HCT116 (cell line): Measurements from ENCODE around the gene TNFAIP8L3. TPM values are rescaled to one million over a fixed set of nuclear protein-coding genes. Genes with fewer than 3 reads are reported as not detected.

ENCODE experiments used
- ATAC-seq: fragments of 200-7000 bp; cut with Tn5 transposase; 2 replicates; pipeline ENCODE4 v1.9.1; 2020; ENCODE audit warnings: mild to moderate bottlenecking, moderate library complexity
- BruUV-seq: library from RNA; stranded (reverse); fragments of 400-500 nt; replicated peaks from 2 replicates; lab custom pipeline; 2021; lab: Mats Ljungman, UMichigan
- CTCF ChIA-PET: fragments of 300-600 bp; sonication (Branson Sonifier 250); formaldehyde crosslinking; loops from one replicate; lab custom pipeline; 2021; ENCODE audit warnings: antibody characterized with exemption; lab: Charles Lee
- POLR2A ChIA-PET: fragments of 300-600, 350-600 bp; sonication (Branson Sonifier 250); formaldehyde crosslinking; loops from one replicate; lab custom pipeline; 2021; ENCODE audit warnings: antibody characterized with exemption; lab: Charles Lee
- RAD21 ChIA-PET, 2 experiments: fragments of 300-600 bp; sonication (Branson Sonifier 250); formaldehyde crosslinking; loops; one replicate each; lab custom pipeline; 2023; ENCODE audit warnings: low total read pairs in 2 of 2; ENCODE audit not compliant: uncharacterized antibody in 2 of 2, unreplicated experiment in 2 of 2, low non-redundant PET in 1 of 2; lab: Charles Lee
- DNase-seq: peaks from one replicate; pipeline ENCODE4 v3.0.0-alpha.2; 2010; ENCODE audit warnings: low read depth, low spot score
- H2AFZ ChIP-seq: fragments of 200-600 bp; shearing (Covaris generic), sonication (generic); 2 replicates; pipeline ENCODE4 v1.6.1; 2017; ENCODE audit warnings: low read depth, mixed run types, mixed read lengths, antibody characterized with exemption, low read length; ENCODE audit not compliant: poor library complexity, severe bottlenecking
- H3K27ac ChIP-seq: 2 replicates; pipeline ENCODE4 v1.5.1; 2012; ENCODE audit warnings: low read depth, low read length
- H3K27me3 ChIP-seq: fragments of 200-600 bp; sonication (generic); 2 replicates; pipeline ENCODE4 v1.6.1; 2016; ENCODE audit warnings: mixed run types, low read length, mixed read lengths; ENCODE audit not compliant: insufficient read depth
- H3K36me3 ChIP-seq, 2 experiments: fragments of 200-500 bp in 1 of 2; fragments of 200-600 bp in 1 of 2; sonication (Bioruptor generic) in 1 of 2; sonication (generic) in 1 of 2; 2 replicates each; pipeline versions ENCODE4 v1.5.1 to v1.6.1; 2014 to 2016; ENCODE audit warnings: low read length in 2 of 2, inconsistent platforms in 1 of 2, mixed read lengths in 1 of 2, mixed run types in 1 of 2; ENCODE audit not compliant: insufficient read depth in 2 of 2, control insufficient read depth in 1 of 2
- H3K4me1 ChIP-seq, 2 experiments: fragments of 200-600 bp in 1 of 2; sonication (generic) in 1 of 2; 2 replicates each; pipeline versions ENCODE4 v1.5.1 to v1.6.1; 2012 to 2017; ENCODE audit warnings: low read length in 2 of 2, inconsistent platforms in 1 of 2, mild to moderate bottlenecking in 1 of 2, mixed read lengths in 1 of 2, mixed run types in 1 of 2, moderate library complexity in 1 of 2; ENCODE audit not compliant: insufficient read depth in 2 of 2, control insufficient read depth in 1 of 2
- H3K4me2 ChIP-seq: fragments of 200-600 bp; sonication (generic); 2 replicates; pipeline ENCODE4 v1.6.1; 2017; ENCODE audit warnings: mixed run types, low read length, mixed read lengths
- H3K4me3 ChIP-seq, 2 experiments: fragments of 200-600 bp in 1 of 2; sonication (generic) in 1 of 2; replicated peaks in 1 of 2; 2 replicates each; pipeline ENCODE4 v1.5.1; 2011 to 2016; ENCODE audit warnings: low read length in 2 of 2, control low read depth in 1 of 2, low read depth in 1 of 2, mild to moderate bottlenecking in 1 of 2, mixed read lengths in 1 of 2, mixed run types in 1 of 2
- H3K79me2 ChIP-seq: fragments of 200-600 bp; sonication (generic); 2 replicates; pipeline ENCODE4 v1.6.1; 2017; ENCODE audit warnings: mild to moderate bottlenecking, mixed run types, low read length, moderate library complexity, mixed read lengths; ENCODE audit not compliant: insufficient read depth
- H3K9ac ChIP-seq: fragments of 200-600 bp; sonication (generic); 2 replicates; pipeline ENCODE4 v1.6.1; 2016; ENCODE audit warnings: low read length, mixed read lengths
- H3K9me2 ChIP-seq: fragments of 200-600 bp; sonication (generic), shearing (Covaris generic); 2 replicates; pipeline ENCODE4 v1.6.1; 2017; ENCODE audit warnings: mixed run types, mild to moderate bottlenecking, moderate library complexity; ENCODE audit not compliant: insufficient read depth
- H3K9me3 ChIP-seq, 2 experiments: fragments of 200-500 bp in 1 of 2; fragments of 200-600 bp in 1 of 2; sonication (Bioruptor generic) in 1 of 2; sonication (generic) in 1 of 2; 2 replicates each; pipeline ENCODE4 v1.6.1; 2014 to 2017; ENCODE audit warnings: low read length in 2 of 2, mixed read lengths in 2 of 2, inconsistent platforms in 1 of 2, low read depth in 1 of 2, mild to moderate bottlenecking in 1 of 2, mixed run types in 1 of 2, moderate library complexity in 1 of 2; ENCODE audit not compliant: control insufficient read depth in 1 of 2, insufficient read depth in 1 of 2
- H4K20me1 ChIP-seq: fragments of 200-600 bp; sonication (generic), shearing (Covaris generic); 2 replicates; pipeline ENCODE4 v1.6.1; 2017; ENCODE audit warnings: mixed run types, mild to moderate bottlenecking, moderate library complexity; ENCODE audit not compliant: insufficient read depth
- ELF1 ChIP-seq: IDR thresholded peaks from 2 replicates; pipeline ENCODE4 v1.6.1; 2012; ENCODE audit warnings: low read depth, borderline replicate concordance
- POLR2AphosphoS5 ChIP-seq: IDR thresholded peaks from 2 replicates; pipeline ENCODE4 v1.6.1; 2011; ENCODE audit warnings: mild to moderate bottlenecking, low read depth, low read length, moderate library complexity
- RAD21 ChIP-seq: IDR thresholded peaks from 2 replicates; pipeline ENCODE4 v1.6.1; 2012; ENCODE audit warnings: low read depth, mild to moderate bottlenecking
- SIN3A ChIP-seq: IDR thresholded peaks from 2 replicates; pipeline ENCODE4 v1.6.1; 2012; ENCODE audit warnings: low read depth
- SRF ChIP-seq: IDR thresholded peaks from 2 replicates; pipeline ENCODE4 v1.6.1; 2012; ENCODE audit warnings: low read depth
- ZNF274 ChIP-seq: fragments of 200-500 bp; sonication (Bioruptor generic); IDR thresholded peaks from 2 replicates; pipeline ENCODE4 v1.6.1; 2014; ENCODE audit warnings: mild to moderate bottlenecking, low read depth, low read length, inconsistent platforms
- intact Hi-C: fragments of 100-400 bp; cut with micrococcal nuclease; formaldehyde crosslinking; loops from 2 replicates; pipeline ENCODE4 v1.10.0; 2022
- total RNA-seq: library from RNA; stranded (reverse); gene quantifications from one replicate; pipeline ENCODE4 v1.2.1, GENCODE V29; 2021; ENCODE audit not compliant: unreplicated experiment
- TF ChIP-seq, protein P1 (sequence below): IDR thresholded peaks from 2 replicates; pipeline ENCODE4 v1.6.1; 2012
- TF ChIP-seq, protein P2 (sequence below): IDR thresholded peaks from 2 replicates; pipeline ENCODE4 v1.6.1; 2012; ENCODE audit warnings: low read depth

The TNFAIP8L3 gene
- total RNA-seq, 1 experiment from 2014 or later = 0.47 TPM

DNA sequence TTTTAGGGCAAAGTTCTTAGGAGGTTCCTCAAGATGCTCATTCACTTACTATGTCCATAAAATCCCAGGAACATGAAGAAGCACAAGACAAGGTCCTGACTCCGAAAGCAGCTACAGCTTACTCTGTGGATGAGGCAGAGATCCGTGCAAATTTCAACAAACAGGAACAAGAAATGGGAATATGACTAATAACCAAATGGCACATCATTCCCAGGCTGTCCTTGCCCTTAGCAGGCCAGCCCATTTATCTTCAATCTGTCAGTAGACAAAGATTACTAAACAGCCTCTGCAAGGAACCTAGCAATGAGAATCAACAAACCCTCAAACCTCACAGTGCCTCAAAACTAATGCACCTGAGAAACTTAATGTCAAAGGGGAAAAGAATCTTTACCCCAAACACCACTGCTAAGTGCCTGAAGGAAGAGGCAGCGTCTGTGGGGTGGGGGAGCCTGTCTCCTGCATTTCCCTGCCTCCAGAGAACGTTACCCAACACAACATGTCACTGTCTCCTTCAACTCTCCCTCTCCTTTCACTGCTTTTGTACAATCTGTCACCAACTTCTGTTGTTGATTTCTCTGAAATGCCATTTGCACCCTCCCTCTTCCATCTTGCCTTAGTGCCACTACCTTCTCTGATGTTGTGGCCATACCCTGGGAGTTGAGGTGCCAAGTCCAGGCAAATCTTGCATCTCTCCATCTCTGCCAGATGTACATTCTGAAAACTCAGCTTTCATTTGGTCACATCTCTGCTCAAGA lies 4.8 kb downstream of the TNFAIP8L3 start:
- RAD21 ChIA-PET = no interaction called here

More for the DNA sequence above, 4.8 kb downstream of the TNFAIP8L3 start:
- Histone ChIP-seq H3K4me1 (peaks cover 0 to 7% of the 10 kb centered on the region in 2 experiments; a peak in 1 of 4 replicates), H4K20me1 (no peaks in the 10 kb centered on the region), H3K79me2 (no peaks in the 10 kb centered on the region), H3K27me3 (no peaks in the 10 kb centered on the region), H3K9ac (no peak overlapping the region), H3K36me3 (no peaks in the 10 kb centered on the region), H2AFZ (no peak overlapping the region), H3K4me2 (no peak overlapping the region), H3K27ac (no peak overlapping the region), H3K4me3 (no peak overlapping the region), H3K9me3 (no peaks in the 10 kb centered on the region), H3K9me2 (no peaks in the 10 kb centered on the region)
- TF ChIP-seq SRF (no peak), SIN3A (no peak), POLR2AphosphoS5 (no peak), RAD21 (no peak), ELF1 (no peak), ZNF274 (no peak)
- TF ChIP-seq, protein P1, sequence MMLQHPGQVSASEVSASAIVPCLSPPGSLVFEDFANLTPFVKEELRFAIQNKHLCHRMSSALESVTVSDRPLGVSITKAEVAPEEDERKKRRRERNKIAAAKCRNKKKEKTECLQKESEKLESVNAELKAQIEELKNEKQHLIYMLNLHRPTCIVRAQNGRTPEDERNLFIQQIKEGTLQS = no peak
- TF ChIP-seq, protein P2, sequence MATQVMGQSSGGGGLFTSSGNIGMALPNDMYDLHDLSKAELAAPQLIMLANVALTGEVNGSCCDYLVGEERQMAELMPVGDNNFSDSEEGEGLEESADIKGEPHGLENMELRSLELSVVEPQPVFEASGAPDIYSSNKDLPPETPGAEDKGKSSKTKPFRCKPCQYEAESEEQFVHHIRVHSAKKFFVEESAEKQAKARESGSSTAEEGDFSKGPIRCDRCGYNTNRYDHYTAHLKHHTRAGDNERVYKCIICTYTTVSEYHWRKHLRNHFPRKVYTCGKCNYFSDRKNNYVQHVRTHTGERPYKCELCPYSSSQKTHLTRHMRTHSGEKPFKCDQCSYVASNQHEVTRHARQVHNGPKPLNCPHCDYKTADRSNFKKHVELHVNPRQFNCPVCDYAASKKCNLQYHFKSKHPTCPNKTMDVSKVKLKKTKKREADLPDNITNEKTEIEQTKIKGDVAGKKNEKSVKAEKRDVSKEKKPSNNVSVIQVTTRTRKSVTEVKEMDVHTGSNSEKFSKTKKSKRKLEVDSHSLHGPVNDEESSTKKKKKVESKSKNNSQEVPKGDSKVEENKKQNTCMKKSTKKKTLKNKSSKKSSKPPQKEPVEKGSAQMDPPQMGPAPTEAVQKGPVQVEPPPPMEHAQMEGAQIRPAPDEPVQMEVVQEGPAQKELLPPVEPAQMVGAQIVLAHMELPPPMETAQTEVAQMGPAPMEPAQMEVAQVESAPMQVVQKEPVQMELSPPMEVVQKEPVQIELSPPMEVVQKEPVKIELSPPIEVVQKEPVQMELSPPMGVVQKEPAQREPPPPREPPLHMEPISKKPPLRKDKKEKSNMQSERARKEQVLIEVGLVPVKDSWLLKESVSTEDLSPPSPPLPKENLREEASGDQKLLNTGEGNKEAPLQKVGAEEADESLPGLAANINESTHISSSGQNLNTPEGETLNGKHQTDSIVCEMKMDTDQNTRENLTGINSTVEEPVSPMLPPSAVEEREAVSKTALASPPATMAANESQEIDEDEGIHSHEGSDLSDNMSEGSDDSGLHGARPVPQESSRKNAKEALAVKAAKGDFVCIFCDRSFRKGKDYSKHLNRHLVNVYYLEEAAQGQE = no peak
- intact Hi-C loops = no loop called here
- ChIA-PET CTCF (no interaction called here), POLR2A (no interaction called here)
- DNase-seq (no peak), ATAC-seq (no peak)
- BruUV-seq = no TSS peak
